GM18502 (cell line): ENCODE results near the gene CLBA1.

Experiments
- ATAC-seq: cut with Tn5 transposase; IDR thresholded peaks from one replicate; pipeline ENCODE4 v1.9.1; 2021; ENCODE audit warnings: mild to moderate bottlenecking; ENCODE audit not compliant: unreplicated experiment, poor library complexity

Gene CLBA1

GRCh38 chr14:104996483-104996882 lies 10.9 kb downstream of the CLBA1 start:
- ATAC-seq, result no peak

GRCh38 chr14:104998801-104999200 lies 13.2 kb downstream of the CLBA1 start:
- no peak for ATAC-seq

GRCh38 chr14:104999361-104999760 lies 13.8 kb downstream of the CLBA1 start:
- ATAC-seq, result no peak

- ATAC-seq, result no peak
These were observed 19.8 kb downstream of the CLBA1 start for GRCh38 chr14:105005329-105005928.

- ATAC-seq, result no peak
These were observed 20.6 kb downstream of the CLBA1 start for GRCh38 chr14:105005929-105006830.

GRCh38 chr14:105006831-105007592 lies 21.4 kb downstream of the CLBA1 start:
- no peak for ATAC-seq

- ATAC-seq, result no peak
These were observed 22.1 kb downstream of the CLBA1 start for GRCh38 chr14:105007593-105008264.

GRCh38 chr14:105010106-105010505 lies 24.5 kb downstream of the CLBA1 start:
- no peak for ATAC-seq

GRCh38 chr14:105010891-105011291 lies 25.3 kb downstream of the CLBA1 start:
- no peak for ATAC-seq

GRCh38 chr14:105011312-105011990 lies 25.9 kb downstream of the CLBA1 start:
- ATAC-seq, result no peak

GRCh38 chr14:105012171-105012985 lies 26.8 kb downstream of the CLBA1 start:
- no peak for ATAC-seq

GRCh38 chr14:105013150-105013785 lies 27.7 kb downstream of the CLBA1 start:
- no peak for ATAC-seq

GRCh38 chr14:105014032-105014431 lies 28.4 kb downstream of the CLBA1 start:
- ATAC-seq, result no peak

GRCh38 chr14:105014631-105015030 lies 29.0 kb downstream of the CLBA1 start:
- ATAC-seq, result no peak

GRCh38 chr14:105015242-105015641 lies 29.7 kb downstream of the CLBA1 start:
- no peak for ATAC-seq

GRCh38 chr14:105015905-105016304 lies 30.3 kb downstream of the CLBA1 start:
- ATAC-seq, result no peak

- no peak for ATAC-seq
These were observed 32.8 kb downstream of the CLBA1 start for GRCh38 chr14:105018414-105018813.
